NCI-H128 (cell line): ENCODE results near the gene HBM.
"Not testable (repeated sequence)": the region's sequence is repeated elsewhere in the genome, so short reads cannot be mapped to it uniquely, and the experiment has no call there.

Experiments
- DNase-seq: peaks from one replicate; lab custom pipeline; 2025; ENCODE audit not compliant: unreplicated experiment; lab: John Stamatoyannopoulos, UW

Gene HBM

GRCh38 chr16:167122-167690, 1.4 kb downstream of the HBM start:
- no peak for DNase-seq

GRCh38 chr16:168424-168823, 2.6 kb downstream of the HBM start:
- DNase-seq: no peak

- no peak for DNase-seq
These were observed 3.2 kb downstream of the HBM start for GRCh38 chr16:169014-169413.

GRCh38 chr16:170088-170507, 4.3 kb downstream of the HBM start:
- not testable (repeated sequence) for DNase-seq

GRCh38 chr16:170788-171187, 5.0 kb downstream of the HBM start:
- DNase-seq: no peak

GRCh38 chr16:172374-172941, 6.7 kb downstream of the HBM start, which contains the start of gene HBA2:
Gene HBA2, plus strand, starts transcription at chr16:172876. Its CDS starts 37 bp downstream, at chr16:172913.
- DNase-seq: not testable (repeated sequence)

GRCh38 chr16:173211-173854, 7.6 kb downstream of the HBM start:
- not testable (repeated sequence) for DNase-seq

GRCh38 chr16:173928-174769, 8.4 kb downstream of the HBM start:
- DNase-seq: not testable (repeated sequence)

- DNase-seq: no peak
These were observed 9.5 kb downstream of the HBM start for GRCh38 chr16:175011-175949.

- not testable (repeated sequence) for DNase-seq
These were observed 10.2 kb downstream of the HBM start for GRCh38 chr16:176006-176405.

GRCh38 chr16:176477-177382, 11.0 kb downstream of the HBM start, which contains the start of gene HBA1:
Gene HBA1, plus strand, starts transcription at chr16:176680. Its CDS starts 37 bp downstream, at chr16:176717.
- DNase-seq: not testable (repeated sequence)

- DNase-seq: no peak
These were observed 11.6 kb downstream of the HBM start for GRCh38 chr16:177394-177822.

- no peak for DNase-seq
These were observed 12.3 kb downstream of the HBM start for GRCh38 chr16:177981-178667.

- DNase-seq: no peak
These were observed 12.9 kb downstream of the HBM start for GRCh38 chr16:178668-179015.

GRCh38 chr16:179211-180092, 13.7 kb downstream of the HBM start:
- DNase-seq: no peak

GRCh38 chr16:180101-180675, 14.4 kb downstream of the HBM start, which contains the start of gene HBQ1:
Gene HBQ1, plus strand, starts transcription at chr16:180459. Its CDS starts 28 bp downstream, at chr16:180487.
- DNase-seq: no peak
